Measurements from ENCODE around the gene MTHFD1L. TPM values are rescaled to one million over a fixed set of nuclear protein-coding genes. Genes with fewer than 3 reads are reported as not detected.

Gene MTHFD1L
- total RNA-seq, 2 donors from 2014 or later, result 3.1 to 18.7 TPM

GRCh38 chr6:151056230-151056907, 190.9 kb downstream of the MTHFD1L start:
- Histone ChIP-seq H3K4me3 (no peak overlapping the region), H3K27ac (no peak overlapping the region), H3K36me3 (no peaks in the 10 kb centered on the region), H3K9me3 (no peaks in the 10 kb centered on the region), H3K4me1 (replicated peaks) (peaks cover 3% of the 10 kb centered on the region), H3K27me3 (replicated peaks; ENCODE audit: insufficient read depth) (no peaks in the 10 kb centered on the region)
- TF ChIP-seq POLR2AphosphoS5 (IDR thresholded peaks at IDR 0.05) (no peak), POLR2A (IDR thresholded peaks at IDR 0.05) (no peak)
- TF ChIP-seq, protein P1, sequence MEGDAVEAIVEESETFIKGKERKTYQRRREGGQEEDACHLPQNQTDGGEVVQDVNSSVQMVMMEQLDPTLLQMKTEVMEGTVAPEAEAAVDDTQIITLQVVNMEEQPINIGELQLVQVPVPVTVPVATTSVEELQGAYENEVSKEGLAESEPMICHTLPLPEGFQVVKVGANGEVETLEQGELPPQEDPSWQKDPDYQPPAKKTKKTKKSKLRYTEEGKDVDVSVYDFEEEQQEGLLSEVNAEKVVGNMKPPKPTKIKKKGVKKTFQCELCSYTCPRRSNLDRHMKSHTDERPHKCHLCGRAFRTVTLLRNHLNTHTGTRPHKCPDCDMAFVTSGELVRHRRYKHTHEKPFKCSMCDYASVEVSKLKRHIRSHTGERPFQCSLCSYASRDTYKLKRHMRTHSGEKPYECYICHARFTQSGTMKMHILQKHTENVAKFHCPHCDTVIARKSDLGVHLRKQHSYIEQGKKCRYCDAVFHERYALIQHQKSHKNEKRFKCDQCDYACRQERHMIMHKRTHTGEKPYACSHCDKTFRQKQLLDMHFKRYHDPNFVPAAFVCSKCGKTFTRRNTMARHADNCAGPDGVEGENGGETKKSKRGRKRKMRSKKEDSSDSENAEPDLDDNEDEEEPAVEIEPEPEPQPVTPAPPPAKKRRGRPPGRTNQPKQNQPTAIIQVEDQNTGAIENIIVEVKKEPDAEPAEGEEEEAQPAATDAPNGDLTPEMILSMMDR (IDR thresholded peaks at IDR 0.05), result no peak
- WGBS, result 83% methylated on average over 9 of the region's 9 CpGs
- no peak for DNase-seq (ENCODE audit: low spot score)
- intact Hi-C loops (cut with DNase I), result no loop called here

DNA sequence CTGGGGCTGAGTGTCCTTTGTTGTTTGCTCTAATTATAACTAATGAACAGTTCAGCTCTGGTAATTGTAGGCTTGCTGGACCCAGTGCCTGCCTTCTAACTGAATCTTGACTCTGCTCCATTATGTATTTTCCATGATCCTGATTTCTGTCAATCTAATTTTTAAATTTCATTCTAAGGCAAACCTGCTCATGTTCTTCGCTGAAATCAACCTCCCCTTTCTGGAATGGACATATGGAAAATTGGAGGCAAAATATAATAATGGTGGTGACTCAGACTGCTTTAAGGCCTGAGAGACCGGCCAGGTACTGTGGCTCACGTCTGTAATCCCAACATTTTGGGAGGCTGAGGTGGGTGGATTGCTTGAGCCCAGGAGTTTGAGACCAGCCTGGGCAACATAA, 191.6 kb downstream of the MTHFD1L start:
- H3K36me3 ChIP-seq, result no peaks in the 10 kb centered on the region
- 97% methylated on average over 3 of the region's 3 CpGs for WGBS
- TF ChIP-seq POLR2AphosphoS5 (IDR thresholded peaks at IDR 0.05), result no peak
- intact Hi-C loops (cut with DNase I), result no loop called here
- H3K9me3 ChIP-seq, result no peaks in the 10 kb centered on the region
- H3K27ac ChIP-seq, result no peak overlapping the region
- no peak overlapping the region for H3K4me3 ChIP-seq
- no peaks in the 10 kb centered on the region for H3K27me3 ChIP-seq (replicated peaks; ENCODE audit: insufficient read depth)
- H3K4me1 ChIP-seq (replicated peaks), result peaks cover 3% of the 10 kb centered on the region
- DNase-seq (ENCODE audit: low spot score), result no peak

DNA sequence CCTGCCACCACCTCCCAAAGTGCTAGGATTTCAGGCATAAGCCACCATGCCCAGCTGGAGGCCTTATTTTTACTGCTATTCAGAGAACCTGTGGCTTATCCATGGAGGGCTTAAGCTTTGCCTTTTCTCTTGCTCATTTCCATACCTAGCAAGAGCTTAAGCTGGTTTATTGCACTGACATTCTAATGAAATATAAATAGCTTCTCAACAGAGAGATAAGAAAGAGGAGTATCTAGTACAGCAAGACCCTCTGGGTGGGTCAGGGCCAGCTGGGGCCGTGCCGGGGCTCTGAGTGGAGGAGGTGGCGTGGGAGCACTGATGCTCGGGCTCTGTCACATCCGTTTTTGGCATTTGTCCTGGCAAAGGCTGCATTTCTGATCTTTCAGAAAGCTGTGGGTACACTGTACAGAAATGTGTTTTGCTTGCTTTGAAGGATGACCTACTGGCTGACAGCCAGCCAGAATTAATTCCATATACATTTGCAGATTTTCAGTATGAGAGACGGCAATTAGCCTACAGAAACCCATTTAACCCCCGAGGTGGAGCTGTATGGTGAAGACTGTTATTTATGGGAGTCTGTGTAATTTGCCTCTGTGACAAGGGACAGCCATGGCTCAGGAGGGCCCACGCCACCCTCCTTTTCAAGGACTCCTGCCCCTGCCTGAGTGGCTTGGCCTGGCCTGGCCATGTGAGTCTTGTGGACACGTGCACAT, 192.7 kb downstream of the MTHFD1L start:
- TF ChIP-seq, protein P1 (IDR thresholded peaks at IDR 0.05), result no peak
- TF ChIP-seq POLR2A (IDR thresholded peaks at IDR 0.05) (no peak), POLR2AphosphoS5 (IDR thresholded peaks at IDR 0.05) (no peak)
- WGBS, result 63% methylated on average over 9 of the region's 9 CpGs

GRCh38 chr6:151059612-151060095, 194.2 kb downstream of the MTHFD1L start:
- no peak for DNase-seq (ENCODE audit: low spot score)
- Histone ChIP-seq H3K36me3 (no peaks in the 10 kb centered on the region), H3K4me3 (no peak overlapping the region), H3K27ac (no peak overlapping the region), H3K9me3 (no peaks in the 10 kb centered on the region), H3K27me3 (replicated peaks; ENCODE audit: insufficient read depth) (no peaks in the 10 kb centered on the region), H3K4me1 (replicated peaks) (no peaks in the 10 kb centered on the region)
- no peak for TF ChIP-seq POLR2A (IDR thresholded peaks at IDR 0.05)
- TF ChIP-seq, protein P1 (IDR thresholded peaks at IDR 0.05), result no peak
- WGBS, result 73% methylated on average over 12 of the region's 12 CpGs
- intact Hi-C loops (cut with DNase I), result no loop called here

More for the DNA sequence above, 192.7 kb downstream of the MTHFD1L start:
- Histone ChIP-seq H3K4me3 (no peak overlapping the region), H3K27ac (no peak overlapping the region), H3K27me3 (replicated peaks; ENCODE audit: insufficient read depth) (no peaks in the 10 kb centered on the region), H3K36me3 (no peaks in the 10 kb centered on the region), H3K4me1 (replicated peaks) (no peaks in the 10 kb centered on the region), H3K9me3 (no peaks in the 10 kb centered on the region)
- intact Hi-C loops (cut with DNase I), result no loop called here
- no peak for DNase-seq (ENCODE audit: low spot score)

DNA sequence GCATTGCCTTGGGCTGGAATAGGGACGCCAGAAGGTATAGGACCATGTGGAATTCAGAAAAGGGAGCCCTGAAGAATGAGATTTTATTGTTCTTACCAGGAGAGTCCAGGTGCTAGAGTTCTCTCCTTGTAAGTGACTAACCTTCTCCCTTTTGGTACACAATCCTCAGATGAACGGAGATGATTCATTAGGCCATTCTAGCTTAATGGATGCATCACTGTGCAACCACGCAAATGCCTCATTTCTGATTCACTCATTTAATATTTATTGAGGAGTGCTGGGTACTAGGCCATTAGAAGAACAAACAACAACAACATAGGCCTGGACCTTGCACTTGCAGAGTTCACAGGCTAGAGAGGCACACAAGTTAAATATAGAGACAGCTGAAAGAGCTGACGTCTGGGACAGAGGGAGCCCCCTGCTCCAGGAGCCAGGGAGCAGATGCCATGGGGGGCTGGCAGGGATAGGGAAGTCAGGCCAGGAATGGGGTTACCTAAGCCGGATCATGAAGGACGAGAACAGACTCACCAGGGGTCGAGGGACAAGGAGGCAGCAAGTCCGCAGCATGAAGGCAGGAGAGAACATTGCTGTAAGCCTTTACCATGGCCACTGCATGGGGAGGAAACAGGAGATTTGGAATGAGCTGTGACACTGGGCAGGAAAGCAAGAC, 194.7 kb downstream of the MTHFD1L start:
- intact Hi-C loops (cut with DNase I), result no loop called here
- DNase-seq (ENCODE audit: low spot score), result no peak
- Histone ChIP-seq H3K9me3 (no peaks in the 10 kb centered on the region), H3K27ac (no peak overlapping the region), H3K27me3 (replicated peaks; ENCODE audit: insufficient read depth) (no peaks in the 10 kb centered on the region), H3K4me1 (replicated peaks) (no peaks in the 10 kb centered on the region), H3K36me3 (no peaks in the 10 kb centered on the region), H3K4me3 (no peak overlapping the region)
- 84% methylated on average over 8 of the region's 8 CpGs for WGBS
- no peak for TF ChIP-seq POLR2AphosphoS5 (IDR thresholded peaks at IDR 0.05)
- no peak for TF ChIP-seq POLR2A (IDR thresholded peaks at IDR 0.05)
- TF ChIP-seq, protein P1 (IDR thresholded peaks at IDR 0.05), result no peak
